ENCODE data around the gene COMT. TPM values are rescaled to one million over a fixed set of nuclear protein-coding genes. Genes with fewer than 3 reads are reported as not detected.

The COMT gene
- total and polyA plus RNA-seq, 9 of the 15 experiments (the other 6 are each of a cell fraction or from before 2014, with no cell fraction given) = 12.5 to 351 (median 155) TPM

DNA sequence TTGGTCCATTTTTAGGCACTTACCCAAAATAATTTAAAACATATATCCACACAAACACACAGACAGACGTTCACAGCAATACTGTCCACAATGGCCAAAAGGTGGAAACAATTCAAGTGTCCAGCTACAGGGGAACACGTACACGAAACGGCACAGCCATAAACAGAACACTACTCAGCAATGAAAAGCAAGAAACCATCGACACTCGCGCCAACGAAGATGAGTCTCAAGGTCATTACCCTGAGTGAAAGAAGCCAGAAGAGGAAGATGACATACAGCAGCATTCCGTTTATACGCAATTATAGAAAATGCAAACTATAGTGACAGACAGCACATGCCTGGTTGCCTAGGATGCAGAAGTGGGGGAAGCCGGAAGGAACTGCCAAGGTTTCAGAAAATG, 13.4 kb upstream of the COMT start (continued):
- TF ChIP-seq, protein P1, sequence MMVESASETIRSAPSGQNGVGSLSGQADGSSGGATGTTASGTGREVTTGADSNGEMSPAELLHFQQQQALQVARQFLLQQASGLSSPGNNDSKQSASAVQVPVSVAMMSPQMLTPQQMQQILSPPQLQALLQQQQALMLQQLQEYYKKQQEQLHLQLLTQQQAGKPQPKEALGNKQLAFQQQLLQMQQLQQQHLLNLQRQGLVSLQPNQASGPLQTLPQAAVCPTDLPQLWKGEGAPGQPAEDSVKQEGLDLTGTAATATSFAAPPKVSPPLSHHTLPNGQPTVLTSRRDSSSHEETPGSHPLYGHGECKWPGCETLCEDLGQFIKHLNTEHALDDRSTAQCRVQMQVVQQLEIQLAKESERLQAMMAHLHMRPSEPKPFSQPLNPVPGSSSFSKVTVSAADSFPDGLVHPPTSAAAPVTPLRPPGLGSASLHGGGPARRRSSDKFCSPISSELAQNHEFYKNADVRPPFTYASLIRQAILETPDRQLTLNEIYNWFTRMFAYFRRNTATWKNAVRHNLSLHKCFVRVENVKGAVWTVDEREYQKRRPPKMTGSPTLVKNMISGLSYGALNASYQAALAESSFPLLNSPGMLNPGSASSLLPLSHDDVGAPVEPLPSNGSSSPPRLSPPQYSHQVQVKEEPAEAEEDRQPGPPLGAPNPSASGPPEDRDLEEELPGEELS (CRISPR knock-in tag; IDR thresholded peaks at IDR 0.05; ENCODE audit: borderline replicate concordance) = 0 out of 2 replicates have a peak, but pooled peaks have one; percentile 21
- TF ChIP-seq MYC (IDR thresholded peaks at IDR 0.05; ENCODE audit: low read depth, low read length) = no peak
- TF ChIP-seq MYC (CRISPR knock-in tag; IDR thresholded peaks at IDR 0.05; ENCODE audit: borderline replicate concordance, low read depth) = peak; percentile 47; the same call in 1 of the 2 replicates
- TF ChIP-seq DNMT1 (IDR thresholded peaks at IDR 0.05) = no peak
- no peak for TF ChIP-seq ZNF133 (CRISPR knock-in tag; IDR thresholded peaks at IDR 0.05)
- no peak for TF ChIP-seq BCL6 (CRISPR knock-in tag; IDR thresholded peaks at IDR 0.05)
- peak; percentile 79; the same call in 1 of the 2 replicates for TF ChIP-seq HDGF (IDR thresholded peaks at IDR 0.05)
- TF ChIP-seq ARHGAP35 (IDR thresholded peaks at IDR 0.05; ENCODE audit: partially characterized antibody) = peak; percentile 64
- no peak for TF ChIP-seq KLF6 (CRISPR knock-in tag; IDR thresholded peaks at IDR 0.05; ENCODE audit: borderline replicate concordance)
- TF ChIP-seq SMARCA5 (IDR thresholded peaks at IDR 0.05) = peak; percentile 73; the same call in 1 of the 2 replicates
- 0 out of 4 replicates have a peak, but pooled peaks of 1 of the 2 experiments have one; percentile 11 for TF ChIP-seq HDAC1 (IDR thresholded peaks at IDR 0.05)
- TF ChIP-seq CSDE1 (IDR thresholded peaks at IDR 0.05) = 0 out of 4 replicates have a peak, but pooled peaks of 1 of the 2 experiments have one; percentile 51
- no peak for TF ChIP-seq ZNF140 (CRISPR knock-in tag; IDR thresholded peaks at IDR 0.05)
- no peak for TF ChIP-seq DIDO1 (tag; IDR thresholded peaks at IDR 0.05; ENCODE audit: low read depth)
- no peak for TF ChIP-seq HCFC1 (IDR thresholded peaks at IDR 0.05; ENCODE audit: low read depth, low read length)
- TF ChIP-seq, protein P2, sequence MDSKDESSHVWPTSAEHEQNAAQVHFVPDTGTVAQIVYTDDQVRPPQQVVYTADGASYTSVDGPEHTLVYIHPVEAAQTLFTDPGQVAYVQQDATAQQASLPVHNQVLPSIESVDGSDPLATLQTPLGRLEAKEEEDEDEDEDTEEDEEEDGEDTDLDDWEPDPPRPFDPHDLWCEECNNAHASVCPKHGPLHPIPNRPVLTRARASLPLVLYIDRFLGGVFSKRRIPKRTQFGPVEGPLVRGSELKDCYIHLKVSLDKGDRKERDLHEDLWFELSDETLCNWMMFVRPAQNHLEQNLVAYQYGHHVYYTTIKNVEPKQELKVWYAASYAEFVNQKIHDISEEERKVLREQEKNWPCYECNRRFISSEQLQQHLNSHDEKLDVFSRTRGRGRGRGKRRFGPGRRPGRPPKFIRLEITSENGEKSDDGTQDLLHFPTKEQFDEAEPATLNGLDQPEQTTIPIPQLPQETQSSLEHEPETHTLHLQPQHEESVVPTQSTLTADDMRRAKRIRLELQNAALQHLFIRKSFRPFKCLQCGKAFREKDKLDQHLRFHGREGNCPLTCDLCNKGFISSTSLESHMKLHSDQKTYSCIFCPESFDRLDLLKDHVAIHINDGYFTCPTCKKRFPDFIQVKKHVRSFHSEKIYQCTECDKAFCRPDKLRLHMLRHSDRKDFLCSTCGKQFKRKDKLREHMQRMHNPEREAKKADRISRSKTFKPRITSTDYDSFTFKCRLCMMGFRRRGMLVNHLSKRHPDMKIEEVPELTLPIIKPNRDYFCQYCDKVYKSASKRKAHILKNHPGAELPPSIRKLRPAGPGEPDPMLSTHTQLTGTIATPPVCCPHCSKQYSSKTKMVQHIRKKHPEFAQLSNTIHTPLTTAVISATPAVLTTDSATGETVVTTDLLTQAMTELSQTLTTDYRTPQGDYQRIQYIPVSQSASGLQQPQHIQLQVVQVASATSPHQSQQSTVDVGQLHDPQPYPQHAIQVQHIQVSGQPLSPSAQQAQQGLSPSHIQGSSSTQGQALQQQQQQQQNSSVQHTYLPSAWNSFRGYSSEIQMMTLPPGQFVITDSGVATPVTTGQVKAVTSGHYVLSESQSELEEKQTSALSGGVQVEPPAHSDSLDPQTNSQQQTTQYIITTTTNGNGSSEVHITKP (IDR thresholded peaks at IDR 0.05; ENCODE audit: partially characterized antibody) = peak; percentile 20
- TF ChIP-seq, protein P3, sequence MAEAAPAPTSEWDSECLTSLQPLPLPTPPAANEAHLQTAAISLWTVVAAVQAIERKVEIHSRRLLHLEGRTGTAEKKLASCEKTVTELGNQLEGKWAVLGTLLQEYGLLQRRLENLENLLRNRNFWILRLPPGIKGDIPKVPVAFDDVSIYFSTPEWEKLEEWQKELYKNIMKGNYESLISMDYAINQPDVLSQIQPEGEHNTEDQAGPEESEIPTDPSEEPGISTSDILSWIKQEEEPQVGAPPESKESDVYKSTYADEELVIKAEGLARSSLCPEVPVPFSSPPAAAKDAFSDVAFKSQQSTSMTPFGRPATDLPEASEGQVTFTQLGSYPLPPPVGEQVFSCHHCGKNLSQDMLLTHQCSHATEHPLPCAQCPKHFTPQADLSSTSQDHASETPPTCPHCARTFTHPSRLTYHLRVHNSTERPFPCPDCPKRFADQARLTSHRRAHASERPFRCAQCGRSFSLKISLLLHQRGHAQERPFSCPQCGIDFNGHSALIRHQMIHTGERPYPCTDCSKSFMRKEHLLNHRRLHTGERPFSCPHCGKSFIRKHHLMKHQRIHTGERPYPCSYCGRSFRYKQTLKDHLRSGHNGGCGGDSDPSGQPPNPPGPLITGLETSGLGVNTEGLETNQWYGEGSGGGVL (CRISPR knock-in tag; IDR thresholded peaks at IDR 0.05) = no peak
- TF ChIP-seq DACH1 (IDR thresholded peaks at IDR 0.05; ENCODE audit: partially characterized antibody) = no peak
- no peak for TF ChIP-seq ZNF518B (CRISPR knock-in tag; IDR thresholded peaks at IDR 0.05)
